Esophagus squamous epithelium (tissue), 5 donors: ENCODE data around the gene SCPEP1. TPM values are rescaled to one million over a fixed set of nuclear protein-coding genes. Genes with fewer than 3 reads are reported as not detected.

Source experiments
- DNase-seq: peaks from one replicate; lab custom pipeline; 2025; lab: John Stamatoyannopoulos, UW
- H3K27ac ChIP-seq, 4 donors: fragments of 200-600 bp; sonication (generic); one replicate each; pipeline ENCODE4 v1.5.1; 2016 to 2019; ENCODE audit warnings: mild to moderate bottlenecking in 1 of 4
- H3K27me3 ChIP-seq, 4 donors: fragments of 200-600 bp; sonication (generic); 1 replicate in 3 of 4; 2 replicates in 1 of 4; pipeline versions ENCODE4 v1.5.1 to v1.6.0; 2017 to 2021; ENCODE audit warnings: antibody characterized with exemption in 1 of 4
- H3K36me3 ChIP-seq, 3 donors: fragments of 200-600 bp; sonication (generic); one replicate each; pipeline ENCODE4 v1.5.1; 2016 to 2019
- H3K4me1 ChIP-seq, 3 donors: fragments of 200-600 bp; sonication (generic); one replicate each; pipeline ENCODE4 v1.5.1; 2017 to 2019
- H3K4me3 ChIP-seq, 4 donors: fragments of 200-600 bp; sonication (generic); 1 replicate in 3 of 4; 2 replicates in 1 of 4; pipeline ENCODE4 v1.5.1; 2016 to 2019; ENCODE audit warnings: mild to moderate bottlenecking in 2 of 4, moderate library complexity in 1 of 4
- H3K9me3 ChIP-seq, 3 donors: fragments of 200-600 bp; sonication (generic); one replicate each; pipeline ENCODE4 v1.5.1; 2016 to 2019
- POLR2A ChIP-seq, 4 donors: fragments of 450-650 bp; IDR thresholded peaks; one replicate each; pipeline ENCODE4 v1.6.1; 2017; ENCODE audit warnings: antibody characterized with exemption in 4 of 4, mild to moderate bottlenecking in 4 of 4, moderate library complexity in 3 of 4
- WGBS, 2 donors: methylation state at CpG; one replicate each; pipeline ENCODE4 v1.1.5; 2018; 5-methylcytosine and 5-hydroxymethylcytosine counted together
- intact Hi-C: fragments of 100-400 bp; cut with DNase I; formaldehyde crosslinking; loops from one replicate; pipeline ENCODE4 v1.15.0; 2022
- total RNA-seq, 4 donors: library from RNA; depleted of rRNA; stranded (reverse); fragments of >200 nt; gene quantifications; one replicate each; pipeline ENCODE4 v1.1.0, GENCODE V29; 2016
- TF ChIP-seq, protein P1 (sequence below), 6 experiments: fragments of 450-650 bp in 4 of 6; fragments of 200-600 bp in 2 of 6; sonication (generic) in 2 of 6; IDR thresholded peaks; one replicate each; pipeline ENCODE4 v1.5.1; 2016 to 2019; ENCODE audit warnings: antibody characterized with exemption in 6 of 6, mild to moderate bottlenecking in 4 of 6, moderate library complexity in 4 of 6
- donor health status: DM: yes; HTN: yes; CAD: no.

Gene SCPEP1
- total RNA-seq, 4 donors from 2014 or later = 53.0 to 129 (median 61.5) TPM

- Histone ChIP-seq H3K36me3 (no peaks in the 10 kb centered on the region), H3K4me3 (peak overlapping the region in 3 of 4 donors; percentile 25 to 62 (median 33)), H3K9me3 (no peaks in the 10 kb centered on the region), H3K27me3 (peaks cover 0 to 50% (median 0%) of the 10 kb centered on the region in 4 donors), H3K27ac (peak overlapping the region in 1 of 4 donors; percentile 43), H3K4me1 (peaks cover 0 to 38% (median 0%) of the 10 kb centered on the region in 3 donors)
- intact Hi-C loops = no loop called here
- TF ChIP-seq, protein P1, sequence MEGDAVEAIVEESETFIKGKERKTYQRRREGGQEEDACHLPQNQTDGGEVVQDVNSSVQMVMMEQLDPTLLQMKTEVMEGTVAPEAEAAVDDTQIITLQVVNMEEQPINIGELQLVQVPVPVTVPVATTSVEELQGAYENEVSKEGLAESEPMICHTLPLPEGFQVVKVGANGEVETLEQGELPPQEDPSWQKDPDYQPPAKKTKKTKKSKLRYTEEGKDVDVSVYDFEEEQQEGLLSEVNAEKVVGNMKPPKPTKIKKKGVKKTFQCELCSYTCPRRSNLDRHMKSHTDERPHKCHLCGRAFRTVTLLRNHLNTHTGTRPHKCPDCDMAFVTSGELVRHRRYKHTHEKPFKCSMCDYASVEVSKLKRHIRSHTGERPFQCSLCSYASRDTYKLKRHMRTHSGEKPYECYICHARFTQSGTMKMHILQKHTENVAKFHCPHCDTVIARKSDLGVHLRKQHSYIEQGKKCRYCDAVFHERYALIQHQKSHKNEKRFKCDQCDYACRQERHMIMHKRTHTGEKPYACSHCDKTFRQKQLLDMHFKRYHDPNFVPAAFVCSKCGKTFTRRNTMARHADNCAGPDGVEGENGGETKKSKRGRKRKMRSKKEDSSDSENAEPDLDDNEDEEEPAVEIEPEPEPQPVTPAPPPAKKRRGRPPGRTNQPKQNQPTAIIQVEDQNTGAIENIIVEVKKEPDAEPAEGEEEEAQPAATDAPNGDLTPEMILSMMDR (IDR thresholded peaks at IDR 0.05) = no peak
- no peak for TF ChIP-seq POLR2A (IDR thresholded peaks at IDR 0.05)
- no peak for DNase-seq
- WGBS, 2 donors = 61 to 72% methylated on average over 5 to 6 of the region's 69 CpGs
Observed at GRCh38 chr17:57045868-57046704, 68.2 kb downstream of the SCPEP1 start.

- H3K36me3 ChIP-seq = no peaks in the 10 kb centered on the region
- H3K27me3 ChIP-seq = peaks cover 0 to 49% (median 0%) of the 10 kb centered on the region in 4 donors
- WGBS, 2 donors = 65 to 77% methylated on average over 10 to 12 of the region's 18 CpGs
- H3K27ac ChIP-seq = peak overlapping the region in 1 of 4 donors; percentile 43
- DNase-seq = no peak
- H3K4me1 ChIP-seq = peaks cover 0 to 44% (median 0%) of the 10 kb centered on the region in 3 donors
- peak overlapping the region in 3 of 4 donors; percentile 25 to 62 (median 33) for H3K4me3 ChIP-seq
- intact Hi-C loops = no loop called here
- no peaks in the 10 kb centered on the region for H3K9me3 ChIP-seq
- TF ChIP-seq, protein P1 (IDR thresholded peaks at IDR 0.05) = no peak
- no peak for TF ChIP-seq POLR2A (IDR thresholded peaks at IDR 0.05)
Observed at GRCh38 chr17:57046749-57047148, 68.8 kb downstream of the SCPEP1 start.

DNA sequence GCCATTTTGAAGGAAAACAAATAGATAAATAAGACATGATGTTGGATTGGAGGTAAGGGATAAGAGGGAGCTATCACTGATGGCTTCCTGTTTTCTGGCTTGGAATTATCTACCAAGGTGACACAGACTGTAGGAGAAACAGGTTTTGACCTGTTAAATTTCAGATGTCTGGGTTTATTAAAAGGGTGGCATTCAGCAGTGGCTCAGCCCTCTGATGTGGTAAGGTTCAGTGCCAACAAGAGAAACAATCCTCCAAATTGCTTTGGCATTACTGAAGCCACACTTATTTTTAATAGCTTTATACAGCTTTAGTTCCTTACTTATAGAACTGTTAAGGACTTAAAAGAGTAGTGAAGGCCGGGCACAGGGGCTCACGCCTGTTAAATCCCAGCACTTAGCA, 70.2 kb downstream of the SCPEP1 start:
- no peak overlapping the region for H3K4me3 ChIP-seq
- intact Hi-C loops = no loop called here
- H3K9me3 ChIP-seq = no peaks in the 10 kb centered on the region
- peaks cover 0 to 57% (median 0%) of the 10 kb centered on the region in 3 donors for H3K4me1 ChIP-seq
- peak overlapping the region in 3 of 4 donors; percentile 45 to 69 (median 47) for H3K27ac ChIP-seq
- WGBS, 2 donors = 29 to 61% methylated on average over 2 of the region's 2 CpGs
- TF ChIP-seq, protein P1 (IDR thresholded peaks at IDR 0.05) = no peak
- no peak for TF ChIP-seq POLR2A (IDR thresholded peaks at IDR 0.05)
- no peak for DNase-seq
- peaks cover 0 to 43% (median 0%) of the 10 kb centered on the region in 4 donors for H3K27me3 ChIP-seq
- no peaks in the 10 kb centered on the region for H3K36me3 ChIP-seq

- no peak overlapping the region for H3K27ac ChIP-seq
- H3K9me3 ChIP-seq = no peaks in the 10 kb centered on the region
- no peak overlapping the region for H3K4me3 ChIP-seq
- peaks cover 0 to 21% (median 0%) of the 10 kb centered on the region in 4 donors for H3K27me3 ChIP-seq
- peaks cover 0 to 65% (median 7%) of the 10 kb centered on the region in 3 donors for H3K4me1 ChIP-seq
- no peak for DNase-seq
- no peaks in the 10 kb centered on the region for H3K36me3 ChIP-seq
- WGBS, 2 donors = 58 to 85% methylated on average over 2 to 5 of the region's 5 CpGs
- no peak for TF ChIP-seq POLR2A (IDR thresholded peaks at IDR 0.05)
- TF ChIP-seq, protein P1 (IDR thresholded peaks at IDR 0.05) = no peak
- intact Hi-C loops = no loop called here
Observed at GRCh38 chr17:57050306-57050705, 72.4 kb downstream of the SCPEP1 start.

- TF ChIP-seq, protein P1 (IDR thresholded peaks at IDR 0.05) = no peak
- TF ChIP-seq POLR2A (IDR thresholded peaks at IDR 0.05) = no peak
- Histone ChIP-seq H3K4me3 (no peak overlapping the region), H3K4me1 (peaks cover 0 to 51% (median 7%) of the 10 kb centered on the region in 3 donors), H3K36me3 (no peaks in the 10 kb centered on the region), H3K27me3 (peaks cover 0 to 5% (median 0%) of the 10 kb centered on the region in 4 donors), H3K9me3 (no peaks in the 10 kb centered on the region), H3K27ac (peak overlapping the region; percentile 21 to 53 (median 46))
- intact Hi-C loops = no loop called here
- no peak for DNase-seq
- 35 to 57% methylated on average over 5 of the region's 5 CpGs for WGBS, 2 donors
Observed at GRCh38 chr17:57051886-57052361, 74.0 kb downstream of the SCPEP1 start.
